Tongue (tissue), 2 donors: ENCODE measurements around the gene LTBR. TPM values are rescaled to one million over a fixed set of nuclear protein-coding genes. Genes with fewer than 3 reads are reported as not detected.
"Not testable (repeated sequence)": the region's sequence is repeated elsewhere in the genome, so short reads cannot be mapped to it uniquely, and the experiment has no call there.

ENCODE experiments used
- DNase-seq: peaks from one replicate; pipeline ENCODE4 v3.0.0-alpha.2; 2015
- total RNA-seq: library from RNA; depleted of rRNA; stranded (reverse); fragments of >200 nt; gene quantifications from one replicate; pipeline ENCODE4 v1.2.3, GENCODE V29; 2014

Gene LTBR
- 34.5 TPM for total RNA-seq

- DNase-seq = peak; percentile 94
Measured at GRCh38 chr12:6383572-6384498, at the start of gene LTBR. Gene LTBR, plus strand, starts transcription at chr12:6384162. Its CDS starts 197 bp downstream, at chr12:6384359.

- DNase-seq = no peak
Measured at GRCh38 chr12:6334359-6334758, 49.6 kb upstream of the LTBR start.

- no peak for DNase-seq
Measured at GRCh38 chr12:6334940-6335450, 49.0 kb upstream of the LTBR start.

GRCh38 chr12:6335451-6336078 lies 48.4 kb upstream of the LTBR start:
- peak; percentile 66 for DNase-seq

- peak; percentile 94 for DNase-seq
Measured at GRCh38 chr12:6336079-6336888, 47.7 kb upstream of the LTBR start.

- DNase-seq = no peak
Measured at GRCh38 chr12:6336889-6337853, 46.8 kb upstream of the LTBR start.

- no peak for DNase-seq
Measured at GRCh38 chr12:6337958-6338433, 46.0 kb upstream of the LTBR start.

- not testable (repeated sequence) for DNase-seq
Measured at GRCh38 chr12:6338536-6338935, 45.4 kb upstream of the LTBR start.

- DNase-seq = no peak
Measured at GRCh38 chr12:6338955-6339354, 45.0 kb upstream of the LTBR start.

- peak; percentile 57 for DNase-seq
Measured at GRCh38 chr12:6340032-6340638, 43.8 kb upstream of the LTBR start.

GRCh38 chr12:6340745-6341416 lies 43.1 kb upstream of the LTBR start:
- no peak for DNase-seq

GRCh38 chr12:6341417-6342139 lies 42.4 kb upstream of the LTBR start, which contains the start of gene TNFRSF1A:
Gene TNFRSF1A, minus strand, starts transcription at chr12:6342076. Its CDS starts 262 bp downstream, at chr12:6341814.
- DNase-seq = peak; percentile 89

- DNase-seq = no peak
Measured at GRCh38 chr12:6342140-6342889, 41.6 kb upstream of the LTBR start.

GRCh38 chr12:6343518-6343917 lies 40.4 kb upstream of the LTBR start:
- DNase-seq = no peak

- DNase-seq = not testable (repeated sequence)
Measured at GRCh38 chr12:6344101-6344660, 39.8 kb upstream of the LTBR start.

GRCh38 chr12:6345319-6346091 lies 38.5 kb upstream of the LTBR start:
- no peak for DNase-seq

- DNase-seq = no peak
Measured at GRCh38 chr12:6346235-6346832, 37.6 kb upstream of the LTBR start.
